Measurements from ENCODE around the gene RAP1GAP2.

DNA sequence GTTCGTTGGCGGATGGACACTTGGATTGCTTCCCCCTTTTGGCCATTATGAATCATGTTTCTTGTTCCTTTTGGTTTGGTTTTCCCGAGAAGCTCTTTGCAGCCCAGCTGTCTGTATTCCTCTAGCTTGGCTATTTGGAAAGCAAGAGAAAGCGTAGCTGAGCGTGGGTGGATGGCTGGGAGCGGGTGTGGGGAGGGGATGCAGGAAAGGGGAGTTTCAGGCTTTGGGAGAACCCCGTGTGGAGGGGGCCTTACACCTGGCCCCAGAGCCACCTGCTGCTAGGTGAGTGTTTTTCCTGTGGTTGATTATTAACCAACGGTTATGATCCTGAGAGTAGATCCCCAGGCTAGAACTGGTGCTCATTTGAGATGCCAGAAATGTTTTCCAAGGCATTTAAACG is 103.7 kb downstream of the RAP1GAP2 start:
- TF ChIP-seq POLR2A (IDR thresholded peaks at IDR 0.05) (no peak), CTCF (IDR thresholded peaks at IDR 0.05) (no peak), POLR2AphosphoS5 (IDR thresholded peaks at IDR 0.05; ENCODE audit: insufficient read depth in 1 of 2, low read depth in 1 of 2) (no peak)
